HFFc6 (cell line): ENCODE data around the gene TOMT. TPM values are rescaled to one million over a fixed set of nuclear protein-coding genes. Genes with fewer than 3 reads are reported as not detected.

ENCODE experiments used
- DNase-seq: peaks from one replicate; pipeline ENCODE4 v3.0.0-alpha.2; 2018
- H3K27ac Mint-ChIP-seq: 2 replicates; pipeline ENCODE4 v1.8.0; 2020; ENCODE audit warnings: mild to moderate bottlenecking, mixed read lengths
- H3K27me3 Mint-ChIP-seq: 2 replicates; pipeline ENCODE4 v1.8.0; 2021; ENCODE audit warnings: mild to moderate bottlenecking, moderate library complexity, mixed read lengths; ENCODE audit not compliant: insufficient read depth
- H3K36me3 Mint-ChIP-seq: 2 replicates; pipeline ENCODE4 v1.8.0; 2021; ENCODE audit warnings: low read depth, mixed read lengths
- H3K4me1 Mint-ChIP-seq: 2 replicates; pipeline ENCODE4 v1.8.0; 2020; ENCODE audit warnings: low read depth, mixed read lengths
- H3K4me3 Mint-ChIP-seq: 2 replicates; pipeline ENCODE4 v1.8.0; 2020; ENCODE audit warnings: mild to moderate bottlenecking, moderate library complexity, mixed read lengths
- H3K9me3 Mint-ChIP-seq: 2 replicates; pipeline ENCODE4 v1.8.0; 2020; ENCODE audit warnings: mild to moderate bottlenecking, mixed read lengths
- total RNA-seq, 6 experiments: library from RNA; stranded (reverse); fragmentation: NEBNext Ultra II Directional; extraction: Animal tissue kit (Norgen Biotek cat#: 25700); gene quantifications; 2 replicates in 1 of 6; 3 replicates in 5 of 6; pipeline ENCODE4 v1.2.3, GENCODE V29; 2021
- TF ChIP-seq, protein P1 (sequence below): fragments of 200-600 bp; sonication (generic); IDR thresholded peaks from 2 replicates; pipeline ENCODE4 v1.5.0; 2021; ENCODE audit warnings: antibody characterized with exemption, mild to moderate bottlenecking

Gene TOMT
- total RNA-seq, 6 experiments from 2014 or later = not detected

DNA sequence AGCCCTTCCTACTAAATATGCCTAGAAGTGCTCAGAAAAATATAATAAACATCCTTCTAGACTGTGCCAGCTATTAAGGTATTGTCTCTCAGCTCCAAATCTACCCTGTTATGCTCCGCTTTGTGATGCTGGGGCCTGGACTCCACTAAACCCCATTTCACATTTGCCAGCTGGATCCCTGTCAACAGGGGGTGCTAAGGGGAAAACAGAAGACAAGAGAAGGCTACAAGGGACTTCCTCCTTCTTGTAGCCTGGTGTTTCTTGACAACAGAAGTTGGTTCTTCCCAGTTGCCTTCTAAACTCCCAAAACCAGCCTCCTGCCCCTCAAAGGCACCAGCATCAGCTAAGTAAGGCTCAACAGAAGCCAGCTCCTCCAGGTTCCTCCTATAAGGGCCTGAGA lies 30.6 kb upstream of the TOMT start:
- TF ChIP-seq, protein P1, sequence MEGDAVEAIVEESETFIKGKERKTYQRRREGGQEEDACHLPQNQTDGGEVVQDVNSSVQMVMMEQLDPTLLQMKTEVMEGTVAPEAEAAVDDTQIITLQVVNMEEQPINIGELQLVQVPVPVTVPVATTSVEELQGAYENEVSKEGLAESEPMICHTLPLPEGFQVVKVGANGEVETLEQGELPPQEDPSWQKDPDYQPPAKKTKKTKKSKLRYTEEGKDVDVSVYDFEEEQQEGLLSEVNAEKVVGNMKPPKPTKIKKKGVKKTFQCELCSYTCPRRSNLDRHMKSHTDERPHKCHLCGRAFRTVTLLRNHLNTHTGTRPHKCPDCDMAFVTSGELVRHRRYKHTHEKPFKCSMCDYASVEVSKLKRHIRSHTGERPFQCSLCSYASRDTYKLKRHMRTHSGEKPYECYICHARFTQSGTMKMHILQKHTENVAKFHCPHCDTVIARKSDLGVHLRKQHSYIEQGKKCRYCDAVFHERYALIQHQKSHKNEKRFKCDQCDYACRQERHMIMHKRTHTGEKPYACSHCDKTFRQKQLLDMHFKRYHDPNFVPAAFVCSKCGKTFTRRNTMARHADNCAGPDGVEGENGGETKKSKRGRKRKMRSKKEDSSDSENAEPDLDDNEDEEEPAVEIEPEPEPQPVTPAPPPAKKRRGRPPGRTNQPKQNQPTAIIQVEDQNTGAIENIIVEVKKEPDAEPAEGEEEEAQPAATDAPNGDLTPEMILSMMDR = peak; percentile 32
- peak overlapping the region; percentile 61 for H3K27ac Mint-ChIP-seq
- peaks cover 73% of the 10 kb centered on the region for H3K4me1 Mint-ChIP-seq
- H3K9me3 Mint-ChIP-seq = no peaks in the 10 kb centered on the region
- H3K4me3 Mint-ChIP-seq = no peak overlapping the region
- DNase-seq = no peak
- H3K27me3 Mint-ChIP-seq = peaks cover 2% of the 10 kb centered on the region; the same call in 1 of the 2 replicates
- peaks cover 24% of the 10 kb centered on the region; the same call in 1 of the 2 replicates for H3K36me3 Mint-ChIP-seq

DNA sequence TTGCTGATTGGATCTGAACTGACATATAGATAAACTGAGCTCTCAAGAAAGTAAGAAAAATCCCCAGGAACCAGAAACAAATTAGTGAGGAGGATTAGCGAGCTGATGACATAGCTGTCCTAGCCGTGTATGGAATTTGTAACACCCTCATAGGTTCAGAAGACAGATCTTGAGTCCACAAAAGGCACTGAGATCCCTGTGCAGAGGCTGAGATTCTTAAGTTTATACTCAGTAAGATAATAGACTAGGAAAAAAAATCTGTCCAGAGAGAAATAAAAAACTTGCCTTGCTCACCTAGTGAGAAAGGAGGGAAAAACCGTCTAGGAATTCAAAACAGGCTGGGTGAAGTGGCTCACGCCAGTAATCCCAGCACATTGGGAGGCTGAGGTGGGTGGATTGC lies 30.0 kb upstream of the TOMT start:
- H3K36me3 Mint-ChIP-seq = peaks cover 24% of the 10 kb centered on the region; the same call in 1 of the 2 replicates
- TF ChIP-seq, protein P1 = no peak
- H3K4me1 Mint-ChIP-seq = peaks cover 69% of the 10 kb centered on the region
- DNase-seq = no peak
- peak overlapping the region; percentile 61 for H3K27ac Mint-ChIP-seq
- H3K4me3 Mint-ChIP-seq = no peak overlapping the region
- peaks cover 2% of the 10 kb centered on the region for H3K27me3 Mint-ChIP-seq
- H3K9me3 Mint-ChIP-seq = no peaks in the 10 kb centered on the region

DNA sequence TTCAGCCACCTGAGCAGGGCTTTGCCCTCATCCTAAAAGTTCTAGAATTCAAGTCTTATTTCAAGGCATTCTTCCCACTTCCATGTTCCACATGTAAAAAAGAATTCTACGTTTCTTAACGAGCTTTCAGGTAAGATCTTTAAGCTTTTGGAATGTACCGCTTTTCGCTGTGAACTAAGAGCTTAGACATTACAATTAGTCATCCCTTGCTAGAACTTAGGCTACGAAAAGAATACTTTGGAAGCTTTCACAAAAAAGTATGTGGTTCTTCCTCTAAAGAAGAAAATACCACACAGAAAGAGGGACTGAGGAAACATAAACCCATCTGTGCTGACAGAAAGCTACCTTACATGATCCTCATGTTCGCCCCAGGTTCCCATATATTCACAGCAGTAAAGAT lies 27.2 kb upstream of the TOMT start:
- Mint-ChIP-seq H3K27ac (peak overlapping the region; percentile 97), H3K4me1 (peaks cover 56% of the 10 kb centered on the region), H3K27me3 (peaks cover 2% of the 10 kb centered on the region), H3K4me3 (peak overlapping the region; percentile 89), H3K9me3 (no peaks in the 10 kb centered on the region), H3K36me3 (peaks cover 20% of the 10 kb centered on the region; the same call in 1 of the 2 replicates)
- DNase-seq = no peak
- TF ChIP-seq, protein P1 = no peak

DNA sequence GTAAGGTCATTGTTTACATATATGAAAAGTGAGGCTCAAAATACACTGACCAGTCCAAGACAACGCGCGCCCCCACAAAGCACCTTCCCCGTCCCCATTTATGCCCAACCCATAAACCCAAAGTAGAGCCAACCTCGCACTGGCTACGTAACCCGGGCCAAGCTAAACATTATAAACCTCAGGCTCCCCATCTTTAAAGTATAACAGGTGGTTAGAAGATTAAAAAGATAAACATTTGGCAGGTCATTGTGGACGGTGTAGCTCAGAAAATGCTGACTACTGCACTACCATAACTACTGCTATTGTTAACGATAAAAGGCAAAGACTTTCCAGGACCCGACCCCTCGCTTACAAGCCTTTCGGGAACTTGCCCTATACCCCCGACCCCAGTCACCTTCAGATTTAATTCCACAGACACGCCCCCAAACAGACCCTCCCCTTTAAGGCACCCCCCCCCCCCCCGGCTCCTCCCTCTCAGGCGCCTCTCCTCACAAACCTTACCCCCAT lies 25.9 kb upstream of the TOMT start:
- peaks cover 19% of the 10 kb centered on the region; the same call in 1 of the 2 replicates for H3K36me3 Mint-ChIP-seq
- H3K27ac Mint-ChIP-seq = peak overlapping the region; percentile 97
- no peak for DNase-seq
- H3K4me1 Mint-ChIP-seq = peaks cover 58% of the 10 kb centered on the region
- TF ChIP-seq, protein P1 = no peak
- peak overlapping the region; percentile 89 for H3K4me3 Mint-ChIP-seq
- H3K27me3 Mint-ChIP-seq = peaks cover 4% of the 10 kb centered on the region
- no peaks in the 10 kb centered on the region for H3K9me3 Mint-ChIP-seq

DNA sequence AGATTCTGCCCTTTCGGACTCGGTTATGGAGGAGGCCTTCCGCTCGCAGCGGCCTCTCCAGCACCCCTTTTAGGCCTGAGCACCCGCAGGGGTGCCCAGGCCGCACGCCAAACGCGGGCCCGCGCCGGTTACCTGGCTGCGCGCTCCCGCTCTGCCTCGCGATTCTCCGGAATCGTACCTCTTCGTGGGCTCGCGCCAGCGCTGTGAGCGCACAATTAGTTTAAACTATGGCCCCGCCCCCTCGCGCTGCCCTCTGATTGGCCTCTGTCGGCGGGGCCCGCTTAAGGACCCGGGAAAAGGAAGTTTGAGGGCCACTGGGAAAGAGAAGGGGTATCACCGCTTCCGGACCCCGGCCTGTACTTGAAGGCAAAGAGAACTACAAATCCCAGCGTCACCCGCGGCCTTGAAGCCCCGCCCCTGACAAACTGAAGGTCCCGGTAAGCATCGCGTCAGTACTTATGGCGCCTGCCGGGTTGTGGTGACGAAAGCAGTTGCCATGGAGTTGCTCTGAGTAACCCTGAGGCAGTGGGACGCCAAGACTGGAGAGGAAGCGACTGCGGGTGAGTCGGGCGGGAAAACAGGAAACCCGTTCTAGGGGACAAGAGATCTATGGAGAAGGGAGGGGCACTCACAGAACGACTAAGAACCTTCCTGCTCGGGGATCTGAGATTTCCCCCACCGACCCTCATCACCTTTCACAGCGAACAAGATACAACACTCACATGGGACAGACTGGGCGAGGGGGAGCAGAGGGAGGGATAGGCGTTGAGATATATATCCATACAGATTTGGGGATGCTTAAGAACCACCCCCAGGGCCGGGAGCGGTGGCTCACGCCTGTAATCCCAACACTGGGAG lies 25.2 kb upstream of the TOMT start, which contains the start of the genes LRRC51 and NUMA1:
Gene LRRC51, plus strand, starts transcription at position 525 of the 858 bp plus-strand sequence. CDS start 8,234 bp downstream, outside the sequence.
Gene NUMA1, minus strand, starts transcription at position 217 of the 858 bp plus-strand sequence. CDS start 44,599 bp downstream, outside the sequence.
- Mint-ChIP-seq H3K4me1 (peaks cover 54% of the 10 kb centered on the region), H3K27me3 (peaks cover 4% of the 10 kb centered on the region), H3K36me3 (peaks cover 18% of the 10 kb centered on the region), H3K4me3 (peak within 1 kb of the TSS; percentile 89), H3K27ac (peak within 1 kb of the TSS; percentile 97), H3K9me3 (no peaks in the 10 kb centered on the region)
- TF ChIP-seq, protein P1 = no peak
- peak; percentile 100 for DNase-seq
